ENCODE data around the gene KIF17. TPM values are rescaled to one million over a fixed set of nuclear protein-coding genes. Genes with fewer than 3 reads are reported as not detected.

Gene KIF17
- total RNA-seq, 1 experiment from 2014 or later, result 2.4 TPM

GRCh38 chr1:20648438-20648837 is 69.4 kb downstream of the KIF17 start:
- ChIA-PET POLR2A (no interaction called here), CTCF (no interaction called here), RAD21 (ENCODE audit: low non-redundant PET in 1 of 2, low total read pairs in 2 of 2, uncharacterized antibody in 2 of 2, unreplicated experiment in 2 of 2) (no interaction called here)
- Histone ChIP-seq H3K9me2 (ENCODE audit: insufficient read depth) (no peaks in the 10 kb centered on the region), H3K36me3 (ENCODE audit: control insufficient read depth in 1 of 2, insufficient read depth in 2 of 2, low read length in 2 of 2) (peaks cover 15 to 27% of the 10 kb centered on the region in 2 experiments), H3K9me3 (ENCODE audit: control insufficient read depth in 1 of 2, insufficient read depth in 1 of 2, low read depth in 1 of 2, low read length in 2 of 2) (no peaks in the 10 kb centered on the region), H4K20me1 (ENCODE audit: insufficient read depth) (no peaks in the 10 kb centered on the region), H3K4me1 (ENCODE audit: control insufficient read depth in 1 of 2, insufficient read depth in 2 of 2, low read length in 2 of 2) (no peaks in the 10 kb centered on the region), H2AFZ (ENCODE audit: low read depth, low read length, poor library complexity, severe bottlenecking) (no peak overlapping the region), H3K79me2 (ENCODE audit: insufficient read depth, low read length) (no peaks in the 10 kb centered on the region), H3K4me3 (replicated peaks in 1 of 2; ENCODE audit: low read depth in 1 of 2, low read length in 2 of 2) (no peak overlapping the region), H3K4me2 (ENCODE audit: low read length) (no peak overlapping the region), H3K27me3 (ENCODE audit: insufficient read depth, low read length) (no peaks in the 10 kb centered on the region), H3K9ac (ENCODE audit: low read length) (no peak overlapping the region), H3K27ac (ENCODE audit: low read depth, low read length) (no peak overlapping the region)
- TF ChIP-seq MAX (IDR thresholded peaks at IDR 0.05) (no peak), YY1 (IDR thresholded peaks at IDR 0.05; ENCODE audit: extremely low read depth, insufficient replicate concordance, low read depth, low read length) (no peak), ATF3 (IDR thresholded peaks at IDR 0.05) (no peak), CBX3 (IDR thresholded peaks at IDR 0.05; ENCODE audit: low read depth) (no peak), SP1 (IDR thresholded peaks at IDR 0.05; ENCODE audit: low read depth) (no peak), SRF (IDR thresholded peaks at IDR 0.05; ENCODE audit: low read depth) (no peak), ELF1 (IDR thresholded peaks at IDR 0.05; ENCODE audit: borderline replicate concordance, low read depth) (no peak), EGR1 (IDR thresholded peaks at IDR 0.05; ENCODE audit: low read depth) (no peak), POLR2AphosphoS5 (IDR thresholded peaks at IDR 0.05; ENCODE audit: low read depth, low read length) (no peak), ZBTB33 (IDR thresholded peaks at IDR 0.05; ENCODE audit: extremely low read depth, insufficient replicate concordance, low read length) (no peak), TCF7L2 (IDR thresholded peaks at IDR 0.05; ENCODE audit: borderline replicate concordance, extremely low read depth, insufficient read depth, insufficient read length) (no peak), REST (IDR thresholded peaks at IDR 0.05; ENCODE audit: low read depth) (no peak), CTCF (IDR thresholded peaks at IDR 0.05 in 2 of 3, conservative IDR thresholded peaks at IDR 0.05 in 1 of 3; ENCODE audit: borderline replicate concordance in 1 of 3, insufficient read depth in 1 of 3, low read depth in 2 of 3, low read length in 2 of 3) (no peak), POLR2A (IDR thresholded peaks at IDR 0.05; ENCODE audit: borderline replicate concordance, extremely low read depth, insufficient read depth, insufficient read length) (no peak), JUND (IDR thresholded peaks at IDR 0.05) (no peak), CEBPB (IDR thresholded peaks at IDR 0.05; ENCODE audit: low read depth) (no peak), ZNF274 (IDR thresholded peaks at IDR 0.05; ENCODE audit: low read depth, low read length) (no peak), EZH2phosphoT487 (IDR thresholded peaks at IDR 0.05; ENCODE audit: borderline replicate concordance) (no peak)
- DNase-seq (ENCODE audit: low read depth, low spot score), result no peak
- no TSS peak for BruUV-seq (replicated peaks)
- intact Hi-C loops (cut with micrococcal nuclease), result no loop called here
- no peak for ATAC-seq

Data from HCT116 (cell line).